ENCODE results near the gene USP32. TPM values are rescaled to one million over a fixed set of nuclear protein-coding genes. Genes with fewer than 3 reads are reported as not detected.

Gene USP32
- total RNA-seq, 1 experiment from 2014 or later: 73.5 TPM

DNA sequence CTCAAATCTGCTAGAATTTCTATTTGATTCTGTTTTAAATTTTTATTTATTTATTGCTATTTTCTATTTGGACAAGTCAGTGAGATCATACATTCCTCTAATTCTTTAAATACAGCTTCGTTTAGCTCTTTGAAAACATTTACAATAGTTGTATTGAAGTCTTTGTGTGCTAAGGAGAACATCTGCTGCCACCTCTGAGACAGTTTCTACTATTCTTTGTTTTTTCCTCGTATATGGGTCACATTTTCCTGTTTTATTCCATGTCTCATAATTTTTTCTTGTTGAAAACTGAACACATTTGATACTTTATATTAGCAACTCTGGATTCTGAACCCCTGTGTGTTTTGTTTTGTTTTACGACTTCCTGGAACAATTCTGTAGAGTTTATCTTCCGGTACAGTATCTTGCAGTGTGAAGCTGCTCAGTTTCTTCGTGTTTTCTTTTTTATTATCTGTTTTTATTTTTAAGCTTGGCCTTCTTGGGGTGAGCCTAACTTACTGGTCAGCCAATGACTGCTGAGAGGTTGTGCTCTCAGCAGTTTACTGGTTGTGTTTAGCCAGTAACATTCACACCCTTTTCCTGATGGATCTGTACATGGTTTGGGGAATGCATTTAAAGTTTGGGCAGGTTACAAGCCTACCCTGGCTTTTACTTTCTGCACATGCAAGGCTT, 143.2 kb downstream of the USP32 start:
- WGBS (ENCODE audit: extremely low coverage, insufficient read length, low lambda C conversion rate): no CpG with 5 or more reads among the region's 5 CpGs
- no peak for TF ChIP-seq CTCF (conservative IDR thresholded peaks at IDR 0.05)

More for the DNA sequence above, 143.2 kb downstream of the USP32 start:
- Histone ChIP-seq H2BK12ac (ENCODE audit: insufficient read length, low read depth, low read length) (no peak overlapping the region), H3K79me2 (ENCODE audit: insufficient read depth, low read length) (no peaks in the 10 kb centered on the region), H4K5ac (ENCODE audit: insufficient read length, low read depth, low read length) (no peak overlapping the region), H2AFZ (ENCODE audit: low read length) (no peak overlapping the region), H2BK5ac (ENCODE audit: insufficient read length, low read length) (no peak overlapping the region), H3K23me2 (ENCODE audit: insufficient read length, low read depth, low read length, poor library complexity, severe bottlenecking) (no peaks in the 10 kb centered on the region), H3T11ph (ENCODE audit: low read length) (no peak overlapping the region), H3K4me2 (ENCODE audit: insufficient read depth, insufficient read length, low read length) (no peak overlapping the region), H4K91ac (ENCODE audit: insufficient read length, low read depth, low read length) (no peak overlapping the region), H3K4me1 (ENCODE audit: insufficient read depth, low read length) (no peaks in the 10 kb centered on the region), H3K14ac (ENCODE audit: insufficient read depth, low read length) (no peak overlapping the region), H3K23ac (ENCODE audit: insufficient read length, low read depth, low read length) (no peak overlapping the region), H2AK5ac (ENCODE audit: insufficient read length, low read length) (no peak overlapping the region), H3K27me3 (ENCODE audit: insufficient read depth, low read length) (no peaks in the 10 kb centered on the region), H4K8ac (replicated peaks; ENCODE audit: insufficient read length, low read depth, low read length) (no peak overlapping the region), H4K20me1 (ENCODE audit: control insufficient read depth, insufficient read depth, insufficient read length) (no peaks in the 10 kb centered on the region), H2BK120ac (ENCODE audit: low read depth, low read length, poor library complexity, severe bottlenecking) (no peak overlapping the region), H3K18ac (ENCODE audit: insufficient read length, low read depth, low read length) (no peak overlapping the region), H3K9me3 (ENCODE audit: control insufficient read depth, low read depth, low read length) (no peaks in the 10 kb centered on the region), H3K27ac (ENCODE audit: insufficient read length, low read depth, low read length) (no peak overlapping the region), H3K4ac (ENCODE audit: low read depth, low read length) (no peak overlapping the region), H3K79me1 (ENCODE audit: insufficient read depth, low read depth, low read length, poor library complexity, severe bottlenecking) (no peaks in the 10 kb centered on the region), H2BK20ac (ENCODE audit: low read depth, low read length, poor library complexity, severe bottlenecking) (no peak overlapping the region), H3K9ac (ENCODE audit: extremely low read depth, insufficient read length, low read length) (no peak overlapping the region), H3K56ac (ENCODE audit: insufficient read length, low read depth, low read length) (no peak overlapping the region), H2BK15ac (ENCODE audit: low read depth, low read length) (no peak overlapping the region)
- no peaks in the 10 kb centered on the region for H3K4me1 Mint-ChIP-seq
- no peak overlapping the region for H3K4me3 Mint-ChIP-seq
- no peaks in the 10 kb centered on the region for H3K27me3 Mint-ChIP-seq (ENCODE audit: low read depth)
- peaks cover 22 to 42% (median 31%) of the 10 kb centered on the region in 3 experiments for H3K36me3 Mint-ChIP-seq (ENCODE audit: insufficient read depth in 1 of 3, low read depth in 3 of 3)
- H3K27ac Mint-ChIP-seq: no peak overlapping the region; a peak in 1 of 7 replicates
- peaks cover 0 to 3% of the 10 kb centered on the region in 2 experiments; a peak in 1 of 5 replicates for H3K9me3 Mint-ChIP-seq
- no peak for DNase-seq
